Panc1 (cell line): Measurements from ENCODE around the gene RALGPS1. TPM values are rescaled to one million over a fixed set of nuclear protein-coding genes. Genes with fewer than 3 reads are reported as not detected.

Experiments used
- ATAC-seq: fragments of 200-7000 bp; cut with Tn5 transposase; 2 replicates; pipeline ENCODE4 v1.9.1; 2020; ENCODE audit warnings: mild to moderate bottlenecking, moderate library complexity
- BruUV-seq: library from RNA; stranded (reverse); fragments of 400-500 nt; replicated peaks from 2 replicates; lab custom pipeline; 2021; lab: Mats Ljungman, UMichigan
- CTCF ChIA-PET: fragments of 300-600 bp; sonication (Branson Sonifier 250); formaldehyde crosslinking; loops from one replicate; lab custom pipeline; 2022; ENCODE audit warnings: antibody characterized with exemption; lab: Charles Lee
- POLR2A ChIA-PET: fragments of 300-600 bp; sonication (Branson Sonifier 250); formaldehyde crosslinking; loops from one replicate; lab custom pipeline; 2022; ENCODE audit warnings: antibody characterized with exemption; lab: Charles Lee
- DNase-seq: peaks from one replicate; pipeline ENCODE4 v3.0.0-alpha.2; 2010; ENCODE audit warnings: low read depth, low spot score
- H3K27ac ChIP-seq: 2 replicates; pipeline ENCODE4 v1.5.1; 2011; ENCODE audit warnings: mild to moderate bottlenecking, low read length, inconsistent platforms
- H3K27me3 ChIP-seq: fragments of 200-500 bp; sonication (Bioruptor generic); 2 replicates; pipeline ENCODE4 v1.6.0; 2014; ENCODE audit warnings: low read length, inconsistent platforms; ENCODE audit not compliant: control insufficient read depth, insufficient read depth
- H3K36me3 ChIP-seq: fragments of 200-500 bp; sonication (Bioruptor generic); 2 replicates; pipeline ENCODE4 v1.5.1; 2014; ENCODE audit warnings: inconsistent platforms, mild to moderate bottlenecking, low read length, moderate library complexity; ENCODE audit not compliant: control insufficient read depth, insufficient read depth
- H3K4me1 ChIP-seq: 2 replicates; pipeline ENCODE4 v1.5.1; 2011; ENCODE audit warnings: inconsistent platforms, mild to moderate bottlenecking, low read length, moderate library complexity; ENCODE audit not compliant: control insufficient read depth, insufficient read depth
- H3K4me3 ChIP-seq, 2 experiments: 2 replicates each; pipeline ENCODE4 v1.5.1; 2011 to 2012; ENCODE audit warnings: low read depth in 2 of 2, low read length in 2 of 2, mild to moderate bottlenecking in 2 of 2, inconsistent platforms in 1 of 2, moderate library complexity in 1 of 2
- H3K9me3 ChIP-seq: fragments of 200-500 bp; sonication (Bioruptor generic); 2 replicates; pipeline ENCODE4 v1.5.1; 2014; ENCODE audit warnings: low read depth, mild to moderate bottlenecking, inconsistent platforms, low read length, moderate library complexity; ENCODE audit not compliant: control insufficient read depth, insufficient read depth
- CTCF ChIP-seq: fragments of 450-650 bp; IDR thresholded peaks from 2 replicates; pipeline ENCODE4 v1.5.1; 2017; ENCODE audit warnings: mild to moderate bottlenecking
- POLR2AphosphoS5 ChIP-seq: IDR thresholded peaks from 2 replicates; pipeline ENCODE4 v1.6.1; 2012; ENCODE audit warnings: mild to moderate bottlenecking, low read depth, low read length, moderate library complexity
- REST ChIP-seq, 2 experiments: IDR thresholded peaks; 2 replicates each; pipeline ENCODE4 v1.6.1; 2011 to 2012; ENCODE audit warnings: low read depth in 2 of 2, control low read depth in 1 of 2, low read length in 1 of 2, mild to moderate bottlenecking in 1 of 2, moderate library complexity in 1 of 2; ENCODE audit not compliant: insufficient read depth in 1 of 2
- SIN3A ChIP-seq: IDR thresholded peaks from 2 replicates; pipeline ENCODE4 v1.6.1; 2012; ENCODE audit warnings: low read depth, mild to moderate bottlenecking, low read length, moderate library complexity, borderline replicate concordance; ENCODE audit not compliant: insufficient read depth
- TCF7L2 ChIP-seq: IDR thresholded peaks from 2 replicates; pipeline ENCODE4 v1.6.1; 2011; ENCODE audit warnings: mild to moderate bottlenecking, low read depth, low read length, inconsistent platforms
- in situ Hi-C: cut with HindIII; loops from 2 replicates; pipeline ENCODE4 v1.10.0; 2016; ENCODE audit warnings: low sequenced_read_pairs, low pct_unique_long_range_greater_than_20kb
- intact Hi-C: fragments of 100-400 bp; cut with micrococcal nuclease; formaldehyde crosslinking; loops from one replicate; pipeline ENCODE4 v1.10.0; 2022; ENCODE audit not compliant: unreplicated experiment
- total RNA-seq: library from RNA; stranded (reverse); gene quantifications from one replicate; pipeline ENCODE4 v1.2.1, GENCODE V29; 2021; ENCODE audit not compliant: unreplicated experiment

The RALGPS1 gene
- total RNA-seq, 1 experiment from 2014 or later = 7.2 TPM

- ChIA-PET CTCF (no interaction called here), POLR2A (interaction anchor here (0.7 kb wide), 1 partner anchor 119 kb away, joined by 3 read pairs; no protein-coding TSS in a partner anchor)
- intact Hi-C loops = no loop called here
- H3K4me3 ChIP-seq = no peak overlapping the region
- no TSS peak for BruUV-seq
- DNase-seq = no peak
- no peaks in the 10 kb centered on the region for H3K36me3 ChIP-seq
- ATAC-seq = no peak
- no peaks in the 10 kb centered on the region for H3K27me3 ChIP-seq
- no peaks in the 10 kb centered on the region for H3K9me3 ChIP-seq
- H3K27ac ChIP-seq = no peak overlapping the region
- TF ChIP-seq TCF7L2 (no peak), POLR2AphosphoS5 (no peak), REST (IDR thresholded peaks at IDR 0.05; ENCODE audit: insufficient read depth in 1 of 2, low read depth in 2 of 2, low read length in 1 of 2) (no peak), CTCF (no peak), SIN3A (no peak)
- H3K4me1 ChIP-seq = no peaks in the 10 kb centered on the region
- in situ Hi-C loops = no loop called here
These were observed 12.8 kb downstream of the RALGPS1 start for GRCh38 chr9:126927419-126927818.

- CTCF ChIA-PET = no interaction called here
- H3K4me3 ChIP-seq = no peak overlapping the region
- no peaks in the 10 kb centered on the region for H3K4me1 ChIP-seq
- no peak for ATAC-seq
- no peak for TF ChIP-seq SIN3A
- TF ChIP-seq TCF7L2 = no peak
- TF ChIP-seq CTCF = no peak
- no peak for TF ChIP-seq REST (IDR thresholded peaks at IDR 0.05; ENCODE audit: insufficient read depth in 1 of 2, low read depth in 2 of 2, low read length in 1 of 2)
- no peak for TF ChIP-seq POLR2AphosphoS5
- POLR2A ChIA-PET = no interaction called here
- no peaks in the 10 kb centered on the region for H3K9me3 ChIP-seq
- H3K27me3 ChIP-seq = no peaks in the 10 kb centered on the region
- intact Hi-C loops = no loop called here
- BruUV-seq = no TSS peak
- DNase-seq = no peak
- H3K36me3 ChIP-seq = no peaks in the 10 kb centered on the region
- H3K27ac ChIP-seq = no peak overlapping the region
- in situ Hi-C loops = no loop called here
These were observed 18.3 kb downstream of the RALGPS1 start for GRCh38 chr9:126932871-126933321.
